Fibroblast of lung (primary cell): Measurements from ENCODE around the gene ALDH1A2. TPM values are rescaled to one million over a fixed set of nuclear protein-coding genes. Genes with fewer than 3 reads are reported as not detected.

ENCODE experiments used
- DNase-seq, 2 donors: peaks; one replicate each; pipeline versions ENCODE4 v3.0.0 to v3.0.0-alpha.2; 2010; ENCODE audit warnings: low read depth in 2 of 2
- H2AFZ ChIP-seq: 2 replicates; pipeline ENCODE4 v1.5.1; 2012; ENCODE audit warnings: low read length, control low read depth, inconsistent platforms
- H3K27ac ChIP-seq: 2 replicates; pipeline ENCODE4 v1.5.1; 2011; ENCODE audit warnings: low read length, control low read depth; ENCODE audit not compliant: insufficient read depth
- H3K27me3 ChIP-seq: 2 replicates; pipeline ENCODE4 v1.5.1; 2011; ENCODE audit warnings: mild to moderate bottlenecking, low read length; ENCODE audit not compliant: control insufficient read depth, insufficient read depth
- H3K36me3 ChIP-seq: 2 replicates; pipeline ENCODE4 v1.5.1; 2011; ENCODE audit warnings: low read length; ENCODE audit not compliant: control insufficient read depth, insufficient read depth
- H3K4me1 ChIP-seq: 2 replicates; pipeline ENCODE4 v1.5.1; 2011; ENCODE audit warnings: low read length; ENCODE audit not compliant: control insufficient read depth, insufficient read depth; ENCODE audit errors: extremely low read depth
- H3K4me2 ChIP-seq: 2 replicates; pipeline ENCODE4 v1.5.1; 2011; ENCODE audit warnings: low read length, control low read depth; ENCODE audit not compliant: insufficient read depth; ENCODE audit errors: extremely low read depth
- H3K4me3 ChIP-seq, 4 experiments: fragments of 200-600 bp in 1 of 4; sonication (generic) in 1 of 4; replicated peaks in 1 of 4; 2 replicates each; pipeline ENCODE4 v1.5.1; 2011 to 2016; ENCODE audit warnings: low read length in 4 of 4, low read depth in 3 of 4, mild to moderate bottlenecking in 3 of 4, control low read depth in 2 of 4, inconsistent platforms in 1 of 4, mixed read lengths in 1 of 4; ENCODE audit not compliant: insufficient read depth in 1 of 4; ENCODE audit errors: control extremely low read depth in 1 of 4
- H3K79me2 ChIP-seq: 2 replicates; pipeline ENCODE4 v1.5.1; 2012; ENCODE audit warnings: mild to moderate bottlenecking, low read length, inconsistent platforms; ENCODE audit not compliant: control insufficient read depth, insufficient read depth
- H3K9ac ChIP-seq: 2 replicates; pipeline ENCODE4 v1.5.1; 2011; ENCODE audit warnings: mild to moderate bottlenecking, low read length, control low read depth; ENCODE audit not compliant: insufficient read depth
- H3K9me3 ChIP-seq: 2 replicates; pipeline ENCODE4 v1.5.1; 2012; ENCODE audit warnings: low read depth, low read length; ENCODE audit not compliant: control insufficient read depth, insufficient read depth
- H4K20me1 ChIP-seq: 2 replicates; pipeline ENCODE4 v1.5.1; 2011; ENCODE audit warnings: low read length; ENCODE audit not compliant: control insufficient read depth, insufficient read depth; ENCODE audit errors: extremely low read depth
- CTCF ChIP-seq, 2 donors: IDR thresholded peaks in 1 of 2; conservative IDR thresholded peaks in 1 of 2; 1 replicate in 1 of 2; 2 replicates in 1 of 2; pipeline ENCODE4 v1.5.1; 2011 to 2012; ENCODE audit warnings: low read length in 2 of 2, control low read depth in 1 of 2, inconsistent platforms in 1 of 2, low read depth in 1 of 2, mild to moderate bottlenecking in 1 of 2
- EZH2 ChIP-seq: IDR thresholded peaks from 2 replicates; pipeline ENCODE4 v1.5.1; 2012; ENCODE audit warnings: low read length, control low read depth, mild to moderate bottlenecking; ENCODE audit errors: missing control alignments
- polyA plus RNA-seq, 2 donors: library from polyadenylated mRNA; depleted of rRNA in 1 of 2; stranded (reverse) in 1 of 2; unstranded in 1 of 2; fragments of >200 nt; gene quantifications; 2 replicates each; pipeline ENCODE4 v1.2.1, GENCODE V29; 2011 to 2012; ENCODE audit warnings: missing spikeins in 1 of 2
- total RNA-seq: library from RNA; depleted of rRNA; stranded (reverse); fragments of >200 nt; gene quantifications from 2 replicates; pipeline ENCODE4 v1.2.1, GENCODE V29; 2014

The ALDH1A2 gene
- total and polyA plus RNA-seq, 2 donors (not counting 1 experiment from before 2014, with no cell fraction given), result 1.1 to 2.3 TPM

- Histone ChIP-seq H4K20me1 (no peaks in the 10 kb centered on the region), H3K36me3 (no peaks in the 10 kb centered on the region), H3K79me2 (no peaks in the 10 kb centered on the region), H3K4me1 (no peaks in the 10 kb centered on the region), H3K9me3 (no peaks in the 10 kb centered on the region), H3K9ac (no peak overlapping the region), H3K27ac (no peak overlapping the region), H3K4me3 (no peak overlapping the region), H3K27me3 (no peaks in the 10 kb centered on the region), H3K4me2 (no peak overlapping the region), H2AFZ (no peak overlapping the region)
- TF ChIP-seq EZH2 (no peak), CTCF (conservative IDR thresholded peaks at IDR 0.05 in 1 of 2, IDR thresholded peaks at IDR 0.05 in 1 of 2; ENCODE audit: low read depth in 1 of 2, low read length in 2 of 2) (no peak)
- DNase-seq, result no peak
These were observed 103.6 kb downstream of the ALDH1A2 start for GRCh38 chr15:57961919-57962318.

- Histone ChIP-seq H3K27me3 (no peaks in the 10 kb centered on the region), H3K9ac (no peak overlapping the region), H3K4me2 (no peak overlapping the region), H3K4me1 (no peaks in the 10 kb centered on the region), H3K4me3 (no peak overlapping the region), H4K20me1 (no peaks in the 10 kb centered on the region), H2AFZ (no peak overlapping the region), H3K36me3 (no peaks in the 10 kb centered on the region), H3K79me2 (no peaks in the 10 kb centered on the region), H3K9me3 (no peaks in the 10 kb centered on the region), H3K27ac (no peak overlapping the region)
- no peak for TF ChIP-seq EZH2
- TF ChIP-seq CTCF (conservative IDR thresholded peaks at IDR 0.05 in 1 of 2, IDR thresholded peaks at IDR 0.05 in 1 of 2; ENCODE audit: low read depth in 1 of 2, low read length in 2 of 2), result no peak
- no peak for DNase-seq
These were observed 108.4 kb downstream of the ALDH1A2 start for GRCh38 chr15:57957113-57957512.

DNA sequence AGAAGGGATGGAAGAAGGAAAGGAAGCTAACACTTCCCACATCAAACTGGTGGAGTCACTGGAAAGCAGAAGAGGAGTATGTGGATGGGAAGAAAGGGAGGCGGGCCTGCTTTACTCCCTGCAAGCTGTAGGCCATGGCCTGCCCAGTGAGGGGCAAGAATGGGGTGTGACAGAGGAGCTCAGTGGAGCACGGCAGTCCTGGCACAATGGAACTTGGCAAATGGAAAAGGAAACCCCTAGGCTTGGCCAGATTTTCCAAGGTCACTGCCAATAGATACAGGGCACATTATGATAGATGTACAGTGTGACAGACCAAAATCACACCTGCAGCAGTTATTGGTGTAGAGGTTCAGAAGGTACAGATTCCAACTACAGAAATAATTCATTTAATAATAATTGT is 111.6 kb downstream of the ALDH1A2 start:
- Histone ChIP-seq H3K36me3 (no peaks in the 10 kb centered on the region), H3K27ac (no peak overlapping the region), H3K9me3 (no peaks in the 10 kb centered on the region), H3K4me1 (no peaks in the 10 kb centered on the region), H3K79me2 (no peaks in the 10 kb centered on the region), H3K27me3 (peaks cover 2% of the 10 kb centered on the region), H2AFZ (no peak overlapping the region), H3K4me3 (no peak overlapping the region), H4K20me1 (no peaks in the 10 kb centered on the region), H3K4me2 (no peak overlapping the region), H3K9ac (no peak overlapping the region)
- TF ChIP-seq EZH2 (no peak), CTCF (conservative IDR thresholded peaks at IDR 0.05 in 1 of 2, IDR thresholded peaks at IDR 0.05 in 1 of 2; ENCODE audit: low read depth in 1 of 2, low read length in 2 of 2) (no peak)
- DNase-seq, result no peak
